ENCODE measurements around the gene PRSS12. TPM values are rescaled to one million over a fixed set of nuclear protein-coding genes. Genes with fewer than 3 reads are reported as not detected.

PRSS12 gene
- total RNA-seq, 2 donors from 2014 or later = 0.07 TPM; not detected in 1

DNA sequence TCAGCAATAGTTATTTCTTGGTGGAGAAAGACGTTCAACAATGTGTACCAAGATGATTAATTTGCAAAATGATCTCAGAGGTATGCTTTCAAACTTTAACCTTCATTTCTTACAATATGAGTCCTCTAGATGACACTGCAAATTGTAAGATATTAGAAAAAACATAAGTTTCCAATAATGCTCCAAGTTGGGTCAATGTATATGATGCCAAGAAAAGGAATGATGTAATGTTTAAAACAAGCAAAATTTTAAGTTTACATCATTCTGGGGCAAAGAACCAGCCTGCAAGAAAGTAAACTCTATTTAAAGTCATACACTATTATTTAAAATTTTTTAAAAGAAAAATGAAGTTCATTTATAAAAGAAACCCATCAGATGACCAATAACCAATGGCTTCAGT lies 56.1 kb downstream of the PRSS12 start:
- Mint-ChIP-seq H3K4me3 (no peak overlapping the region), H3K9me3 (no peaks in the 10 kb centered on the region), H3K36me3 (ENCODE audit: insufficient read depth in 2 of 2) (no peaks in the 10 kb centered on the region), H3K4me1 (ENCODE audit: low read depth) (no peaks in the 10 kb centered on the region), H3K27ac (no peak overlapping the region), H3K27me3 (ENCODE audit: low read depth) (no peaks in the 10 kb centered on the region)
- ATAC-seq (replicated peaks in 1 of 2) = no peak
- DNase-seq = no peak

DNA sequence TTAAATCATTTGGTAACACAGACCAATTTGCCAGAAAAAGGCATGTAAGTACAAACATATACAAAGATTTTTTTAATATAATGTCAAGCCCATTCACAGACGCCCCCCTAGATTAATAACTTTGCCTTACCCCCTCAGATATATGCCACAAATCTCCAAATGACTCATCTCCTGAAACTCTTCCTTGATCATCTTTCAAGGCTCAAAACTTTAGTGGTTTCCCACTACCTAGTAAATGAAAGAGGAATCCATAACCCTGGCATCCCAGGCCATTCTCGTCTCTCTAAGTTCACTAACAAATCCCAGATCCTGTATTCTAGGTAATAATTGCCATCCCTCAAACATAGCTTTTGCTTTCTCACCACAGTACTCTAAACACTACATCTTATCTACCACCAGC lies 61.9 kb downstream of the PRSS12 start:
- no peaks in the 10 kb centered on the region for H3K9me3 Mint-ChIP-seq
- H3K4me1 Mint-ChIP-seq (ENCODE audit: low read depth) = no peaks in the 10 kb centered on the region
- DNase-seq = no peak
- H3K27ac Mint-ChIP-seq = no peak overlapping the region
- no peak for ATAC-seq (replicated peaks in 1 of 2)
- H3K36me3 Mint-ChIP-seq (ENCODE audit: insufficient read depth in 2 of 2) = no peaks in the 10 kb centered on the region
- no peak overlapping the region for H3K4me3 Mint-ChIP-seq
- no peaks in the 10 kb centered on the region for H3K27me3 Mint-ChIP-seq (ENCODE audit: low read depth)

DNA sequence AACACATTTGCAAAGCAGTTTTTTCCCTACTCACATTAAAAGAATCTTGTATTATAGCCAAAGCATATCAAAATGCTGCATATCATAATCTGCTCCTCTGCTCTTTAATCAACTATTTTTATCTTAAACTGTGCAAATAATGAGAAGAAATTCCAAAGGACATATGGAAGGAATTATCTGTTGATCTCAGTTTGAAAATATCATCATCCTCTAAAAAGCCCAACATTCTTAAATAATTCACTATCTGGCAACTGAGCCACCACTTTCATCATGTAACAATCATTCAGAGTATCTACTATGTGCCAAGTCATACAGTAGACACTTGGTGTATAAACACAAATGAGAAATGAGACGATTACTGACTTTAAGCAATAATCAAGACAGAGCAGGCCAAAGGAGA lies 63.0 kb downstream of the PRSS12 start:
- DNase-seq (no peak), ATAC-seq (replicated peaks in 1 of 2) (no peak)
- H3K36me3 Mint-ChIP-seq (ENCODE audit: insufficient read depth in 2 of 2) = no peaks in the 10 kb centered on the region
- no peaks in the 10 kb centered on the region for H3K4me1 Mint-ChIP-seq (ENCODE audit: low read depth)
- no peaks in the 10 kb centered on the region for H3K9me3 Mint-ChIP-seq
- H3K27ac Mint-ChIP-seq = no peak overlapping the region
- no peaks in the 10 kb centered on the region for H3K27me3 Mint-ChIP-seq (ENCODE audit: low read depth)
- H3K4me3 Mint-ChIP-seq = no peak overlapping the region

DNA sequence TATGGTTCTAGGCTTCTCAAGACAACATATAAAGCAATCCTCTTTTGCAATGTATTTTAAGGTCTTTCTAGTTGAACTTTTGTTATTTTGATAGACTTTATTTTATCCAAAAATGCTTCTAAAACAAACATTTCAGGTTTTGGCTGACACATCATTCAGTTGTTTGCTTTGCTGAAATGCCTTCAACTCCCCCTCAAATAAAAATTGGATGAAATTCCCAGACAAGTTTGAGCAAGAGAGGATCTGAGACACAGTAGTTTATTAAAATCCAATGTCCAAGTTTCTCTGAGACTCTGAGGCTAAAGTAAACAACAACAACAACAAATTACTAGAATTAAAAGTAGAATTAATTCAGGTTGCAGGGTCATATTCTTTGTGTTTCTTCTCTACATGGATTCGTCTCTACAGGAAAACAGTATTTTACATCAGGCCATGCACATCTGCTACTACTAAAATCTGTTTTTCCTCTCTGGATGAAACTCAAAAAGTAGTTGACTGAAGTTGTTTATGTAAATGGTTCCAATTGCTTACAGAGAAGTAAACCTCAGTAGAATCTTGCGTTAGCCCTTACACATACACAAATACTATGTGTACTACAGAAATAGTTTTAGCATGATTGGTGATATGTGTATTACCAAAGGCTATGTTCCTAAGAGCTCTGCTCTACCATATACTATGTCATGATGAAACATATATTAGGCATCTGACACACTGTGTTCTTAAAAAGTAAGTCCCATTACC lies 64.9 kb downstream of the PRSS12 start:
- peaks cover 9% of the 10 kb centered on the region for H3K4me1 Mint-ChIP-seq (ENCODE audit: low read depth)
- no peaks in the 10 kb centered on the region for H3K27me3 Mint-ChIP-seq (ENCODE audit: low read depth)
- ATAC-seq (replicated peaks in 1 of 2) (no peak), DNase-seq (no peak)
- no peaks in the 10 kb centered on the region for H3K9me3 Mint-ChIP-seq
- H3K36me3 Mint-ChIP-seq (ENCODE audit: insufficient read depth in 2 of 2) = no peaks in the 10 kb centered on the region
- H3K27ac Mint-ChIP-seq = no peak overlapping the region
- no peak overlapping the region for H3K4me3 Mint-ChIP-seq

DNA sequence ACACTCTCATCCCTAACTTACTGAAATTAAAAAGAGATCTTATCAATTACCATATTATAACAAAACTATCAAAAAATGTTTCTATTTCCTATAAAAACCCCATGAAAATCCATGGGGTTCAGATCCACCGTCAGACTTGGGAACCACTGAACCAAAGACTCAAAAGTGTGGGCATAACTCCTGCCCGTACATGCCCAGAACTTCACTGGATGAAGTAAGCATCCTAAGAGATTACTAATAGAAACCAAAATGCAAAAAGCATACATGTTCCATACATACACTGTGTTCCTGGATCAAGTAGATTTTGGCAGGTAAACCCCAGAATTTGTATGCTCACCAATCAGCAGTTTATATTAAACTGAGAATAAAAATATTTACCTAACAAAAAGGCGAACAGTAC lies 66.1 kb downstream of the PRSS12 start:
- no peak for ATAC-seq (replicated peaks in 1 of 2)
- no peak for DNase-seq
- no peak overlapping the region for H3K4me3 Mint-ChIP-seq
- no peak overlapping the region for H3K27ac Mint-ChIP-seq
- no peaks in the 10 kb centered on the region for H3K27me3 Mint-ChIP-seq (ENCODE audit: low read depth)
- H3K36me3 Mint-ChIP-seq (ENCODE audit: insufficient read depth in 2 of 2) = peaks cover 0 to 2% of the 10 kb centered on the region in 2 donors
- peaks cover 10% of the 10 kb centered on the region for H3K4me1 Mint-ChIP-seq (ENCODE audit: low read depth)
- H3K9me3 Mint-ChIP-seq = no peaks in the 10 kb centered on the region

DNA sequence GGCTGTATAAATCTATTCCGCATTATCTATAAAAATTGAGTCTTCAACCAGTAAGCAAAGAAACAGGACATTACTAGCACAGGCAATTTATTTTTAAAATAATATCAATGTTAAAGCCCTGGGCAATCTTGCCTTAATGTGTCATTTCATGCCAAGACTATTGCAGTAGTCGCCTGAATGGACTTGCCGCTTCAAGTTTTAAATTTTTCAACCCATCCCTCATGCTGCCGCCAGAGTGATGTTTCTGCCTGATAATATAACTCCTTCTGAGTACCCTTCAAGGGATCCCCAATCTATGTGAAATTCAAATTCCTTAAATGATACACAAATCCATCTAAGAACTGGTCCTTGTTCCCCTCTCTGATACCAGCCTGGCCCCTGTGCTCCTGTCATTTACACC lies 66.9 kb downstream of the PRSS12 start:
- Mint-ChIP-seq H3K4me3 (no peak overlapping the region), H3K9me3 (no peaks in the 10 kb centered on the region), H3K36me3 (ENCODE audit: insufficient read depth in 2 of 2) (peaks cover 0 to 6% of the 10 kb centered on the region in 2 donors), H3K4me1 (ENCODE audit: low read depth) (peaks cover 16% of the 10 kb centered on the region), H3K27ac (no peak overlapping the region), H3K27me3 (ENCODE audit: low read depth) (no peaks in the 10 kb centered on the region)
- ATAC-seq (replicated peaks in 1 of 2) = no peak
- no peak for DNase-seq

DNA sequence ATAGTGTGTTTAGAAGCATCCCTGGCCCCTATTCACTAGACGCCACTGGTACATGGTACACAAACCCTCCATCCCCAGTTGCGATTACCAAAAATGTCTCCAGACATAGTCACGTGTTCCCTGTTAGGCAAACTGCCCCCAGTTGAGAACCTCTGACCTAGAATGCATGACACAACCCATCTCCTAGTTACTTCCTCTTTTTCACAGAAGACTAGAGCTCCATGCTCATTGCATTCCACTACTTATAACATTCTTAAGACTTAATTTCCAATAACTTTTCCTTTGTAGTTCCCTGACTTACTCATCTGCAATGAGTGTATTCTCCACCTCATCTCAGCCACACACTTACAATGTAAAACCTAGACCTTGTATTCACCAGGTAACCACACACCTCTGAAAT lies 68.6 kb downstream of the PRSS12 start:
- Mint-ChIP-seq H3K36me3 (ENCODE audit: insufficient read depth in 2 of 2) (peaks cover 5 to 18% of the 10 kb centered on the region in 2 donors), H3K27ac (no peak overlapping the region), H3K27me3 (ENCODE audit: low read depth) (no peaks in the 10 kb centered on the region), H3K4me1 (ENCODE audit: low read depth) (peaks cover 23% of the 10 kb centered on the region), H3K9me3 (no peaks in the 10 kb centered on the region), H3K4me3 (no peak overlapping the region)
- DNase-seq = no peak
- ATAC-seq (replicated peaks in 1 of 2) = peak in 1 of 2 donors; percentile 30

DNA sequence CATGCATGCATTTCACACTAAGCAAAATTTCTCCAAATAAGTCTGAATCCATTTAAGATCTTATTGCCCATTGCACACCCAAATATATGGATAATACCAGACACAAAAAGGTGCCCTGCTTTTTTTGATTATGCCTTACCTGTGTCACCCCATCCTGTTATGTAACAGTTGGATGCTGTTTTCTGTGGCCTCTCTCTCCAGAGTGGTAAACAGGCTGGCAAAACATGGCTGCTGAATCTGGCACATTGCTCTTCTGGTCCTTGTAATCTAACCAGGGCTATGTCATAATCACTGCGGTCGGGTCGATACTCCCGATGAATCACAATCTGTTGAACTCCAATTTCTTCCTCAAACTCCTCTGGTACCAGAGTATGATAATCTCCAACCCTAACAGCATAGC lies 70.1 kb downstream of the PRSS12 start:
- ATAC-seq (replicated peaks in 1 of 2) (no peak), DNase-seq (no peak)
- Mint-ChIP-seq H3K4me1 (ENCODE audit: low read depth) (peaks cover 33% of the 10 kb centered on the region), H3K9me3 (no peaks in the 10 kb centered on the region), H3K4me3 (no peak overlapping the region), H3K27ac (peak overlapping the region; percentile 10), H3K36me3 (ENCODE audit: insufficient read depth in 2 of 2) (peaks cover 7 to 22% of the 10 kb centered on the region in 2 donors), H3K27me3 (ENCODE audit: low read depth) (no peaks in the 10 kb centered on the region)

DNA sequence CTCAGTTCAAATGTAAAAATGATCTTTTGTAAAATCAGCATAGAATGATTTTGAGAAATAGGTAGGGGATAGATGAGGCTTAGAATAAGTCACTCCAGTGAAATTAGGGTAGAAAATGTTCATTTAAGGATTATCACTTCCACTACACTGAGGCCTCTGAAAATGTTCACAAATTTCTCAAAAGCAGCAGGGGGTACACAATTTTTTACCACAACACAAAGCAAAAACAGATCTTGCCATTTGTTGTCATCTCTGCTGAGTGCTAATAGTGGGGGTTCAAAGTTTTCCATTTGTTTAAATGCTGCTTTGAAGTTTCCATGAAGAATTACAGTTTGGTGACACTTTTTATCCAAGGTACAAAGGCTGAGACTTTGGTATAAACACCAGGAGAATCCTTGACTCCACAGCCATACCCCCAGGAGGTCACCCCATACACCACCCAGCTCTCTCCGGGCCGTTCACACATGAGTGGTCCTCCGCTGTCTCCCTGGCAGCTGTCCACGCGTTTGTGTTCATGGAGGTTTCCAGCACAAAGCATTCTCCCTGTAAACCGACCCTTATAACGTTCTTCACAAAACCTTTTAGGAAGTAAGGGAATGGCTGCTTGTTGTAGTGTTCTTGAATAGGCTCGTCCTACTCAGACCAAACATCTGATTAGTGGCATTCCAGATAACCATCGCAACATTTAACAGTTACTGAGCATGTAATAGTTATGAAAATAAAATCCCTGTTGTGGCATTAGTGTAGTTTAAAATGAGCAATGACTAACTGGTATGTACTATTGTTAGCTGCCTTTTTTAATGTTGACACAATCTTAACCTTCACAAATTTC lies 71.0 kb downstream of the PRSS12 start:
- no peak for ATAC-seq (replicated peaks in 1 of 2)
- Mint-ChIP-seq H3K27ac (peak overlapping the region; percentile 91), H3K9me3 (no peaks in the 10 kb centered on the region), H3K4me3 (peak overlapping the region in 1 of 2 donors; percentile 95), H3K27me3 (ENCODE audit: low read depth) (no peaks in the 10 kb centered on the region), H3K36me3 (ENCODE audit: insufficient read depth in 2 of 2) (peaks cover 7 to 22% of the 10 kb centered on the region in 2 donors), H3K4me1 (ENCODE audit: low read depth) (peaks cover 41% of the 10 kb centered on the region)
- DNase-seq = no peak

DNA sequence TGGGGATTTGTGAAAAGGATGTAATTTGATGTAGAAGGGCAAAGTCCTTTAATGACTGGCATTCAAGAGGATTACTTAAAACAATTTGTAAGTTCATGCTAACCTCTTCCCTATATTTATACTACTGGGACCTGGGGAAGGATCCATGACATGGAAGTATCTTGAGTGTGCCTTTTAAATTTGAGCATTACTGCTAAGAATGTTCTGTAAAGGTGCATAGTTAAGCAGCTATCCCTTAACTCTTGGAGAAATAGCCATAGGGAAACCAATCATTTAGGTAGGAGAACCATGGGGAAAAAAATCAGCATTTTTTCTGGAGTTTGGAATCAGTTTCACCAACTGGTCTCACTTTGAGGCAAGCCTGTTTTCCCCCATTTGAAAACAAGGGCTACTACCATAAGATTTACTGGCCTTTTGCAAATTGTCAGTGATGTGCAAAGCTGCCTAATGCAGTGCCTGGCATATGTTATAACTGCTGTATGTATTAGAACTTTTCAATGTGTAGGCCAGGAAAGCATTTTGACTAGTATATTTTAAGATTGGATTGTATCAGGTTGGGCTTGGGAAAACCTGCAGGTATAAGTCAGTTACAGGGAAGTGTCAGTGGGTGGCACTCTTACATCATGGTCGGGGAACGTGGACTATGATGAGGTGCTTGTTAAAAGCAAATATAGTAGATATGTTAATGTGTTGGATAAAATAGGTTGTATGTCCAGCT lies 72.1 kb downstream of the PRSS12 start:
- no peaks in the 10 kb centered on the region for H3K27me3 Mint-ChIP-seq (ENCODE audit: low read depth)
- H3K9me3 Mint-ChIP-seq = no peaks in the 10 kb centered on the region
- ATAC-seq (replicated peaks in 1 of 2) (no peak), DNase-seq (peak; percentile 38 to 41)
- H3K4me1 Mint-ChIP-seq (ENCODE audit: low read depth) = peaks cover 41% of the 10 kb centered on the region
- H3K27ac Mint-ChIP-seq = peak overlapping the region; percentile 91
- H3K36me3 Mint-ChIP-seq (ENCODE audit: insufficient read depth in 2 of 2) = peaks cover 7 to 22% of the 10 kb centered on the region in 2 donors
- peak overlapping the region; percentile 95 to 98 for H3K4me3 Mint-ChIP-seq

DNA sequence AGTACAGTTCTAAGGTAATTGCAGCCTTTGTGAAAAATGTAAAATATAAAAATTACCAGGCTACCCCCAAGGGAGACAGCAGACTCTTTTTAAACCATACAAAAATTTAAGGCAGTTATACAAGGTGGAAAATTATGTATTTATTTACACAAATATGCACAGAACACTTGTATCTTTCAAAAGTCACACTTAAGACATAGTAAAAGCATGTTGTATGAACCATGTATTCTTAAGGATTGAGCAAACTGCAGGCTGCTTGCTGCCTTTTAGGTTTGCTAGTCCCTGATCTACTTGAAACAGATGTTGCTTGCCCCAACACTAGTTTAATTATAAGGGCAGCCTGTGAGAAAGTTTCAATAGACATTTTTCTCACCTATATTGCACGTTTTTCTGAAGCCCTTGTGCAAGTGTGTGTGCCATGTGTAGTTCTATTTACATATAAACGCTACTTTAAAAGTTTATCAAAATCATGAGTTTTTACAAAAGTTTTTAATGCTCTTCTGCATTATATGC lies 72.8 kb downstream of the PRSS12 start:
- DNase-seq = no peak
- Mint-ChIP-seq H3K9me3 (no peaks in the 10 kb centered on the region), H3K27me3 (ENCODE audit: low read depth) (no peaks in the 10 kb centered on the region), H3K4me1 (ENCODE audit: low read depth) (peaks cover 41% of the 10 kb centered on the region), H3K4me3 (peak overlapping the region; percentile 95 to 98), H3K36me3 (ENCODE audit: insufficient read depth in 2 of 2) (peaks cover 7 to 22% of the 10 kb centered on the region in 2 donors), H3K27ac (peak overlapping the region; percentile 91)
- no peak for ATAC-seq (replicated peaks in 1 of 2)

DNA sequence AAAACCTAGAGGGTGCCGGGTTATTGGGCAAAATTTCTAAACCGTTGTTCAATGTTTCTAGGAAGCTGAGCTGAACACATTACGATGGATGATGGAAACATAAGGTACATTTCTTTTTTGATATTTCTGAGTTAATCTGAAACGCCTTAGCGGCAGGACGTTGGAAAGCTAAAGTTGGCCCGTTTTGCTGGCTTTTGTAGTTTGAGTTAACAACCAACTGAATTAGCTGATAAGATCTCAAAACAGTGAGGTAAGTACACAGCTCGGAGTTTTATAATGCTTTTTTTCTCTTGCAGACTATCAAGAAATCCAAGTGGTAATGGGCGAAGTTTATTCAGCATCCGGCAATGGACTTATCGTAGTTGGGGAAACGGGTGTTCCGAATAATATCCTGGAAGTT lies 73.5 kb downstream of the PRSS12 start:
- Mint-ChIP-seq H3K9me3 (no peaks in the 10 kb centered on the region), H3K4me1 (ENCODE audit: low read depth) (peaks cover 41% of the 10 kb centered on the region)
- DNase-seq = no peak

More for the DNA sequence above, 73.5 kb downstream of the PRSS12 start:
- peaks cover 7 to 22% of the 10 kb centered on the region in 2 donors for H3K36me3 Mint-ChIP-seq (ENCODE audit: insufficient read depth in 2 of 2)
- H3K4me3 Mint-ChIP-seq = peak overlapping the region; percentile 95 to 98
- no peak for ATAC-seq (replicated peaks in 1 of 2)
- peak overlapping the region; percentile 91 for H3K27ac Mint-ChIP-seq
- no peaks in the 10 kb centered on the region for H3K27me3 Mint-ChIP-seq (ENCODE audit: low read depth)

Measured in activated T-cell treated with anti-CD3 and anti-CD28 coated beads, Interleukin-2, amount 50 U/mL, for 72 hours (primary cell).